A549 (cell line): Measurements from ENCODE around the gene PLD4.

Source experiments
- CTCF ChIP-seq: fragments of >200 bp; sonication (Bioruptor Twin); formaldehyde crosslinking; IDR thresholded peaks from 3 replicates; pipeline ENCODE4 v1.5.1; 2016
- EHMT2 ChIP-seq: fragments of 200-600 bp; sonication (generic); IDR thresholded peaks from 2 replicates; pipeline ENCODE4 v1.6.1; 2016; ENCODE audit warnings: antibody characterized with exemption, low read depth, mild to moderate bottlenecking, moderate library complexity
- EP300 ChIP-seq, 2 experiments: fragments of >200 bp; sonication (Bioruptor Twin); formaldehyde crosslinking; IDR thresholded peaks; 2 replicates in 1 of 2; 3 replicates in 1 of 2; pipeline ENCODE4 v1.6.1; 2016 to 2017
- HDAC2 ChIP-seq: fragments of 200-600 bp; sonication (generic); IDR thresholded peaks from 2 replicates; pipeline ENCODE4 v1.6.1; 2016
- NR3C1 ChIP-seq: fragments of >200 bp; sonication (Bioruptor Twin); formaldehyde crosslinking; IDR thresholded peaks from 3 replicates; pipeline ENCODE4 v1.6.1; 2017
- POLR2A ChIP-seq: IDR thresholded peaks from 2 replicates; pipeline ENCODE4 v1.6.1; 2012; ENCODE audit warnings: mild to moderate bottlenecking, low read length
- POLR2AphosphoS2 ChIP-seq: conservative IDR thresholded peaks from 2 replicates; pipeline ENCODE4 v1.6.1; 2012; ENCODE audit warnings: low read length, improper control_type of control experiment, inconsistent platforms
- RAD21 ChIP-seq, 2 experiments: fragments of >200 bp in 1 of 2; sonication (Bioruptor Twin) in 1 of 2; formaldehyde crosslinking in 1 of 2; IDR thresholded peaks in 1 of 2; conservative IDR thresholded peaks in 1 of 2; 2 replicates in 1 of 2; 3 replicates in 1 of 2; pipeline ENCODE4 v1.6.1; 2012 to 2018; ENCODE audit warnings: inconsistent platforms in 1 of 2
- SMC3 ChIP-seq: fragments of >200 bp; sonication (Bioruptor Twin); formaldehyde crosslinking; IDR thresholded peaks from 3 replicates; pipeline ENCODE4 v1.6.1; 2018; ENCODE audit warnings: inconsistent platforms

- TF ChIP-seq CTCF: no peak
- TF ChIP-seq EHMT2: no peak
- no peak for TF ChIP-seq EP300 (IDR thresholded peaks at IDR 0.05)
- TF ChIP-seq POLR2AphosphoS2: no peak
- TF ChIP-seq RAD21 (conservative IDR thresholded peaks at IDR 0.05 in 1 of 2, IDR thresholded peaks at IDR 0.05 in 1 of 2): no peak
- TF ChIP-seq HDAC2: no peak
- no peak for TF ChIP-seq NR3C1
- no peak for TF ChIP-seq POLR2A
- no peak for TF ChIP-seq SMC3
These were observed 11.3 kb downstream of the PLD4 start for GRCh38 chr14:104935955-104936354.
